Measurements from ENCODE around the gene KRTAP10-7. TPM values are rescaled to one million over a fixed set of nuclear protein-coding genes. Genes with fewer than 3 reads are reported as not detected.

Gene KRTAP10-7
- total RNA-seq, 6 experiments from 2014 or later: not detected

GRCh38 chr21:44647222-44647552, 46.8 kb downstream of the KRTAP10-7 start:
- TF ChIP-seq CTCF (IDR thresholded peaks at IDR 0.05) (no peak), POLR2A (IDR thresholded peaks at IDR 0.05) (no peak)
- Histone ChIP-seq H3K4me3 (no peak overlapping the region), H3K36me3 (no peaks in the 10 kb centered on the region), H3K27me3 (no peaks in the 10 kb centered on the region), H3K27ac (no peak overlapping the region), H3K4me1 (no peaks in the 10 kb centered on the region), H3K9me3 (peaks cover 0 to 5% (median 2%) of the 10 kb centered on the region in 4 donors)
- DNase-seq (no peak), ATAC-seq (no peak)
- intact Hi-C loops (cut with DNase I): no loop called here
- WGBS (ENCODE audit: insufficient coverage, low coverage, low lambda C conversion rate, missing lambda C conversion rate): 54% methylated on average over 6 of the region's 8 CpGs

GRCh38 chr21:44648557-44649311, 48.3 kb downstream of the KRTAP10-7 start:
- DNase-seq (no peak), ATAC-seq (peak in 1 of 4 donors; percentile 19)
- Histone ChIP-seq H3K4me1 (no peaks in the 10 kb centered on the region), H3K27me3 (no peaks in the 10 kb centered on the region), H3K4me3 (no peak overlapping the region), H3K36me3 (no peaks in the 10 kb centered on the region), H3K9me3 (peaks cover 0 to 5% (median 2%) of the 10 kb centered on the region in 4 donors), H3K27ac (no peak overlapping the region)
- TF ChIP-seq CTCF (IDR thresholded peaks at IDR 0.05) (no peak), POLR2A (IDR thresholded peaks at IDR 0.05) (no peak)
- 64% methylated on average over 3 of the region's 33 CpGs for WGBS (ENCODE audit: insufficient coverage, low coverage, low lambda C conversion rate, missing lambda C conversion rate)
- intact Hi-C loops (cut with DNase I): no loop called here

GRCh38 chr21:44649521-44650100, 49.2 kb downstream of the KRTAP10-7 start:
- Histone ChIP-seq H3K36me3 (no peaks in the 10 kb centered on the region), H3K27ac (no peak overlapping the region), H3K4me3 (no peak overlapping the region), H3K4me1 (no peaks in the 10 kb centered on the region), H3K27me3 (no peaks in the 10 kb centered on the region), H3K9me3 (peaks cover 0 to 5% (median 0%) of the 10 kb centered on the region in 4 donors)
- no peak for DNase-seq
- no peak for ATAC-seq
- TF ChIP-seq POLR2A (IDR thresholded peaks at IDR 0.05) (no peak), CTCF (IDR thresholded peaks at IDR 0.05) (no peak)
- WGBS (ENCODE audit: insufficient coverage, low coverage, low lambda C conversion rate, missing lambda C conversion rate): 86% methylated on average over 10 of the region's 18 CpGs
- intact Hi-C loops (cut with DNase I): no loop called here

GRCh38 chr21:44650265-44650972, 50.0 kb downstream of the KRTAP10-7 start:
- Histone ChIP-seq H3K27me3 (no peaks in the 10 kb centered on the region), H3K9me3 (peaks cover 0 to under 1% (median 0%) of the 10 kb centered on the region in 4 donors), H3K4me1 (no peaks in the 10 kb centered on the region), H3K36me3 (no peaks in the 10 kb centered on the region), H3K4me3 (no peak overlapping the region), H3K27ac (no peak overlapping the region)
- TF ChIP-seq CTCF (IDR thresholded peaks at IDR 0.05): no peak
- TF ChIP-seq POLR2A (IDR thresholded peaks at IDR 0.05): no peak
- ATAC-seq (no peak), DNase-seq (no peak)
- 90% methylated on average over 2 of the region's 20 CpGs for WGBS (ENCODE audit: insufficient coverage, low coverage, low lambda C conversion rate, missing lambda C conversion rate)
- intact Hi-C loops (cut with DNase I): no loop called here

Measured in right lobe of liver (tissue), 6 donors.